Trophoblast cell (in vitro differentiated cells and primary cell): ENCODE data around the gene ADCYAP1R1.
A peak's percentile ranks its signal among the peaks of the same experiment; 100 is the strongest.

Experiments used
- DNase-seq, 2 donors: peaks; one replicate each; pipeline ENCODE4 v3.0.0-alpha.2; 2016
- H2AFZ ChIP-seq: 2 replicates; pipeline ENCODE4 v1.6.1; 2013; ENCODE audit warnings: low read length, moderate library complexity, mild to moderate bottlenecking; ENCODE audit not compliant: insufficient read depth, poor library complexity
- H2AK5ac ChIP-seq: 2 replicates; pipeline ENCODE4 v1.6.1; 2013; ENCODE audit warnings: mild to moderate bottlenecking, low read length
- H2BK120ac ChIP-seq: 2 replicates; pipeline ENCODE4 v1.6.1; 2013; ENCODE audit warnings: low read length, mild to moderate bottlenecking, moderate library complexity; ENCODE audit not compliant: insufficient read depth, poor library complexity
- H2BK12ac ChIP-seq: 2 replicates; pipeline ENCODE4 v1.6.1; 2013; ENCODE audit warnings: mild to moderate bottlenecking, low read length, moderate library complexity
- H2BK5ac ChIP-seq: 2 replicates; pipeline ENCODE4 v1.6.1; 2013; ENCODE audit warnings: low read length, low read depth, moderate library complexity, mild to moderate bottlenecking; ENCODE audit not compliant: poor library complexity
- H3K14ac ChIP-seq: 2 replicates; pipeline ENCODE4 v1.6.1; 2013; ENCODE audit warnings: mild to moderate bottlenecking, low read length
- H3K18ac ChIP-seq: 2 replicates; pipeline ENCODE4 v1.6.1; 2013; ENCODE audit warnings: mild to moderate bottlenecking, low read length
- H3K23ac ChIP-seq: 2 replicates; pipeline ENCODE4 v1.6.1; 2013; ENCODE audit warnings: low read length
- H3K27ac ChIP-seq: 2 replicates; pipeline ENCODE4 v1.5.1; 2013; ENCODE audit warnings: low read depth, mild to moderate bottlenecking, inconsistent platforms, low read length, moderate library complexity
- H3K27me3 ChIP-seq: 2 replicates; pipeline ENCODE4 v1.6.1; 2013; ENCODE audit warnings: inconsistent platforms, mild to moderate bottlenecking, low read length, moderate library complexity; ENCODE audit not compliant: insufficient read depth
- H3K36me3 ChIP-seq, 2 experiments: 1 replicate in 1 of 2; 2 replicates in 1 of 2; pipeline ENCODE4 v1.6.1; 2013; ENCODE audit warnings: low read length in 2 of 2, mild to moderate bottlenecking in 2 of 2, moderate library complexity in 1 of 2; ENCODE audit not compliant: insufficient read depth in 2 of 2, control insufficient read depth in 1 of 2
- H3K4ac ChIP-seq: 2 replicates; pipeline ENCODE4 v1.6.1; 2013; ENCODE audit warnings: low read depth, mild to moderate bottlenecking, low read length, moderate library complexity
- H3K4me1 ChIP-seq, 2 experiments: 1 replicate in 1 of 2; 2 replicates in 1 of 2; pipeline ENCODE4 v1.6.1; 2013; ENCODE audit warnings: low read length in 2 of 2, mild to moderate bottlenecking in 2 of 2, moderate library complexity in 1 of 2; ENCODE audit not compliant: insufficient read depth in 2 of 2, control insufficient read depth in 1 of 2
- H3K4me2 ChIP-seq: 2 replicates; pipeline ENCODE4 v1.6.1; 2013; ENCODE audit warnings: inconsistent platforms, mild to moderate bottlenecking, low read length, moderate library complexity
- H3K4me3 ChIP-seq: 2 replicates; pipeline ENCODE4 v1.5.1; 2013; ENCODE audit warnings: mild to moderate bottlenecking, low read depth, low read length, inconsistent platforms
- H3K79me1 ChIP-seq: one replicate; pipeline ENCODE4 v1.6.1; 2013; ENCODE audit warnings: low read length
- H3K79me2 ChIP-seq: 2 replicates; pipeline ENCODE4 v1.6.1; 2013; ENCODE audit warnings: low read length, mild to moderate bottlenecking; ENCODE audit not compliant: control insufficient read depth, insufficient read depth, poor library complexity
- H3K9ac ChIP-seq: 2 replicates; pipeline ENCODE4 v1.6.1; 2013; ENCODE audit warnings: mild to moderate bottlenecking, low read length
- H3K9me3 ChIP-seq: 2 replicates; pipeline ENCODE4 v1.6.1; 2013; ENCODE audit warnings: low read depth, mild to moderate bottlenecking, control low read depth, inconsistent platforms, low read length; ENCODE audit not compliant: insufficient read depth
- H4K12ac ChIP-seq: 2 replicates; pipeline ENCODE4 v1.6.1; 2013; ENCODE audit warnings: low read depth, mild to moderate bottlenecking, low read length, moderate library complexity
- H4K8ac ChIP-seq: 2 replicates; pipeline ENCODE4 v1.6.1; 2013; ENCODE audit warnings: low read depth, mild to moderate bottlenecking, low read length, moderate library complexity
- H4K91ac ChIP-seq: one replicate; pipeline ENCODE4 v1.6.1; 2013; ENCODE audit warnings: low read depth, mild to moderate bottlenecking, low read length, moderate library complexity
- WGBS: extraction: QIAGEN DNeasy Blood & Tissue Kit; methylation state at CpG from one replicate; pipeline ENCODE4 v1.1.7; 2013; ENCODE audit warnings: missing lambda C conversion rate; ENCODE audit not compliant: insufficient read length, insufficient coverage; ENCODE audit errors: extremely low coverage; 5-methylcytosine and 5-hydroxymethylcytosine counted together

ADCYAP1R1 gene

GRCh38 chr7:31075086-31075405 lies 22.9 kb downstream of the ADCYAP1R1 start:
- no CpG with 5 or more reads among the region's 5 CpGs for WGBS
- H2AK5ac ChIP-seq: no peak overlapping the region
- peaks cover 7% of the 10 kb centered on the region for H3K9me3 ChIP-seq
- no peak overlapping the region for H3K14ac ChIP-seq
- no peak overlapping the region for H2BK120ac ChIP-seq
- no peaks in the 10 kb centered on the region for H3K79me2 ChIP-seq
- H2AFZ ChIP-seq: no peak overlapping the region
- H3K27ac ChIP-seq: no peak overlapping the region
- no peak overlapping the region for H4K12ac ChIP-seq
- H3K9ac ChIP-seq: no peak overlapping the region
- no peaks in the 10 kb centered on the region for H3K27me3 ChIP-seq
- no peak overlapping the region for H3K4ac ChIP-seq
- no peak overlapping the region for H4K8ac ChIP-seq
- no peak overlapping the region for H3K4me2 ChIP-seq
- no peak overlapping the region for H3K23ac ChIP-seq
- H3K18ac ChIP-seq: no peak overlapping the region
- H2BK12ac ChIP-seq: no peak overlapping the region
- no peak overlapping the region for H2BK5ac ChIP-seq
- H3K36me3 ChIP-seq: no peaks in the 10 kb centered on the region
- H3K4me1 ChIP-seq: no peaks in the 10 kb centered on the region
- no peak for DNase-seq
- no peaks in the 10 kb centered on the region for H3K79me1 ChIP-seq
- no peak overlapping the region for H3K4me3 ChIP-seq
- no peak overlapping the region for H4K91ac ChIP-seq

- H2BK120ac ChIP-seq: no peak overlapping the region
- H3K4me3 ChIP-seq: no peak overlapping the region
- H3K36me3 ChIP-seq: no peaks in the 10 kb centered on the region
- no peak overlapping the region for H3K23ac ChIP-seq
- no peak overlapping the region for H3K14ac ChIP-seq
- H3K4me2 ChIP-seq: no peak overlapping the region
- H4K8ac ChIP-seq: no peak overlapping the region
- H3K4me1 ChIP-seq: no peaks in the 10 kb centered on the region
- H3K18ac ChIP-seq: no peak overlapping the region
- no peaks in the 10 kb centered on the region for H3K79me1 ChIP-seq
- no peak overlapping the region for H2BK12ac ChIP-seq
- H2AK5ac ChIP-seq: no peak overlapping the region
- no peak overlapping the region for H3K9ac ChIP-seq
- no peak overlapping the region for H2BK5ac ChIP-seq
- no peaks in the 10 kb centered on the region for H3K27me3 ChIP-seq
- no peak overlapping the region for H4K12ac ChIP-seq
- no CpG with 5 or more reads among the region's 8 CpGs for WGBS
- no peak overlapping the region for H3K27ac ChIP-seq
- H3K79me2 ChIP-seq: no peaks in the 10 kb centered on the region
- DNase-seq: no peak
- H4K91ac ChIP-seq: no peak overlapping the region
- H2AFZ ChIP-seq: no peak overlapping the region
- peaks cover 7% of the 10 kb centered on the region for H3K9me3 ChIP-seq
- no peak overlapping the region for H3K4ac ChIP-seq
Measured at GRCh38 chr7:31076051-31076450, 23.9 kb downstream of the ADCYAP1R1 start.

- no peaks in the 10 kb centered on the region for H3K79me1 ChIP-seq
- H3K9ac ChIP-seq: no peak overlapping the region
- no peak overlapping the region for H4K12ac ChIP-seq
- WGBS: no CpG with 5 or more reads among the region's 11 CpGs
- DNase-seq: no peak
- no peak overlapping the region for H4K8ac ChIP-seq
- no peak overlapping the region for H2BK5ac ChIP-seq
- H3K4ac ChIP-seq: no peak overlapping the region
- H3K18ac ChIP-seq: no peak overlapping the region
- no peaks in the 10 kb centered on the region for H3K27me3 ChIP-seq
- H3K4me1 ChIP-seq: no peaks in the 10 kb centered on the region
- no peak overlapping the region for H3K4me3 ChIP-seq
- H3K36me3 ChIP-seq: no peaks in the 10 kb centered on the region
- no peak overlapping the region for H2AK5ac ChIP-seq
- no peak overlapping the region for H3K27ac ChIP-seq
- no peak overlapping the region for H4K91ac ChIP-seq
- H3K23ac ChIP-seq: no peak overlapping the region
- H2BK120ac ChIP-seq: no peak overlapping the region
- H2AFZ ChIP-seq: no peak overlapping the region
- H3K4me2 ChIP-seq: no peak overlapping the region
- no peak overlapping the region for H3K14ac ChIP-seq
- H2BK12ac ChIP-seq: no peak overlapping the region
- H3K79me2 ChIP-seq: no peaks in the 10 kb centered on the region
- H3K9me3 ChIP-seq: peaks cover 7% of the 10 kb centered on the region
Measured at GRCh38 chr7:31076641-31077310, 24.7 kb downstream of the ADCYAP1R1 start.

- Histone ChIP-seq H4K91ac (no peak overlapping the region), H2AK5ac (no peak overlapping the region)
Measured at GRCh38 chr7:31077484-31078362, 25.6 kb downstream of the ADCYAP1R1 start.

More at GRCh38 chr7:31077484-31078362, 25.6 kb downstream of the ADCYAP1R1 start:
- Histone ChIP-seq H3K27me3 (no peaks in the 10 kb centered on the region), H3K14ac (no peak overlapping the region), H4K12ac (no peak overlapping the region), H2BK5ac (no peak overlapping the region), H3K23ac (peak overlapping the region; percentile 83), H2AFZ (no peak overlapping the region), H3K27ac (no peak overlapping the region), H3K79me2 (no peaks in the 10 kb centered on the region), H3K18ac (no peak overlapping the region), H3K4me3 (peak overlapping the region; percentile 52), H3K4me1 (no peaks in the 10 kb centered on the region), H3K9ac (peak overlapping the region; percentile 14), H2BK12ac (no peak overlapping the region), H3K36me3 (no peaks in the 10 kb centered on the region), H3K4ac (no peak overlapping the region), H2BK120ac (no peak overlapping the region), H4K8ac (no peak overlapping the region), H3K79me1 (no peaks in the 10 kb centered on the region), H3K9me3 (peaks cover 7% of the 10 kb centered on the region), H3K4me2 (no peak overlapping the region)
- WGBS: 100% methylated on average over 1 of the region's 10 CpGs
- no peak for DNase-seq
